Inferior parietal cortex (tissue), 1 donor: Measurements from ENCODE around the gene RAB23.
"Not testable (repeated sequence)": the region's sequence is repeated elsewhere in the genome, so short reads cannot be mapped to it uniquely, and the experiment has no call there.

ENCODE experiments used
- DNase-seq: peaks from one replicate; pipeline ENCODE4 v3.0.0-alpha.2; 2016; ENCODE audit errors: extremely low spot score

RAB23 gene

GRCh38 chr6:57243526-57243925 lies 21.4 kb upstream of the RAB23 start:
- not testable (repeated sequence) for DNase-seq

GRCh38 chr6:57242505-57242904 lies 20.4 kb upstream of the RAB23 start:
- no peak for DNase-seq

GRCh38 chr6:57226221-57226620 lies 4.1 kb upstream of the RAB23 start:
- DNase-seq: no peak

GRCh38 chr6:57224769-57225515 lies 2.8 kb upstream of the RAB23 start:
- DNase-seq: no peak

- no peak for DNase-seq
These were observed 603 bp upstream of the RAB23 start for GRCh38 chr6:57222743-57223077.

- DNase-seq: peak; percentile 23
These were observed 744 bp downstream of the RAB23 start for GRCh38 chr6:57221191-57221935.

GRCh38 chr6:57220083-57220703 lies 1.9 kb downstream of the RAB23 start:
- DNase-seq: no peak

GRCh38 chr6:57217270-57217669 lies 4.8 kb downstream of the RAB23 start:
- DNase-seq: no peak

GRCh38 chr6:57216235-57217101 lies 5.6 kb downstream of the RAB23 start:
- peak; percentile 18 for DNase-seq

- no peak for DNase-seq
These were observed 6.8 kb downstream of the RAB23 start for GRCh38 chr6:57215260-57215659.

- DNase-seq: no peak
These were observed 12.0 kb downstream of the RAB23 start for GRCh38 chr6:57210060-57210459.

- DNase-seq: no peak
These were observed 13.1 kb downstream of the RAB23 start for GRCh38 chr6:57209030-57209429.

GRCh38 chr6:57207872-57208271 lies 14.2 kb downstream of the RAB23 start:
- DNase-seq: no peak

GRCh38 chr6:57207141-57207540 lies 15.0 kb downstream of the RAB23 start:
- no peak for DNase-seq

- DNase-seq: no peak
These were observed 16.4 kb downstream of the RAB23 start for GRCh38 chr6:57205550-57206328.

- DNase-seq: no peak
These were observed 20.4 kb downstream of the RAB23 start for GRCh38 chr6:57201718-57202117.

GRCh38 chr6:57198926-57199636 lies 23.0 kb downstream of the RAB23 start:
- no peak for DNase-seq

- no peak for DNase-seq
These were observed 26.6 kb downstream of the RAB23 start for GRCh38 chr6:57195457-57195856.

GRCh38 chr6:57193177-57193576 lies 28.9 kb downstream of the RAB23 start:
- DNase-seq: no peak

- DNase-seq: no peak
These were observed 32.0 kb downstream of the RAB23 start for GRCh38 chr6:57190140-57190539.

GRCh38 chr6:57183336-57183735 lies 38.8 kb downstream of the RAB23 start:
- no peak for DNase-seq
